AG04450 (cell line): ENCODE data around the gene TIE1. TPM values are rescaled to one million over a fixed set of nuclear protein-coding genes. Genes with fewer than 3 reads are reported as not detected.

ENCODE experiments used
- CTCF ChIA-PET: fragments of 300-600, 350-600 bp; formaldehyde crosslinking; extraction: SDS; loops from one replicate; lab custom pipeline; 2022; ENCODE audit warnings: antibody characterized with exemption, inconsistent platforms; lab: Charles Lee
- POLR2A ChIA-PET: fragments of 350-600 bp; formaldehyde crosslinking; extraction: SDS; loops from one replicate; lab custom pipeline; 2021; ENCODE audit warnings: antibody characterized with exemption, inconsistent platforms; lab: Yijun Ruan, JAX
- DNase-seq: peaks from one replicate; pipeline ENCODE4 v3.0.0-alpha.2; 2011; ENCODE audit warnings: low read depth, low spot score
- H3K27ac ChIP-seq: one replicate; pipeline ENCODE4 v1.5.1; 2012; ENCODE audit warnings: low read depth, low read length, control low read depth
- H3K27me3 ChIP-seq: one replicate; pipeline ENCODE4 v1.6.0; 2012; ENCODE audit warnings: low read length; ENCODE audit not compliant: control insufficient read depth, insufficient read depth
- H3K4me3 ChIP-seq: 2 replicates; pipeline ENCODE4 v1.5.1; 2011; ENCODE audit warnings: mild to moderate bottlenecking, low read depth, low read length, control low read depth
- H3K9me3 ChIP-seq: 2 replicates; pipeline ENCODE4 v1.5.1; 2012; ENCODE audit warnings: low read length; ENCODE audit not compliant: control insufficient read depth, insufficient read depth
- CTCF ChIP-seq: IDR thresholded peaks from 2 replicates; pipeline ENCODE4 v1.5.1; 2011; ENCODE audit warnings: low read depth, low read length, control low read depth, inconsistent platforms
- polyA plus RNA-seq: library from polyadenylated mRNA; depleted of rRNA; stranded (reverse); fragments of >200 nt; gene quantifications from 2 replicates; pipeline ENCODE4 v1.2.3, GENCODE V29; 2011

Gene TIE1
- polyA plus RNA-seq, 1 experiment, result 0.76 TPM

GRCh38 chr1:43292679-43293078, 8.1 kb upstream of the TIE1 start:
- H3K27me3 ChIP-seq, result no peaks in the 10 kb centered on the region
- TF ChIP-seq CTCF, result no peak
- H3K27ac ChIP-seq, result no peak overlapping the region
- DNase-seq, result no peak
- H3K4me3 ChIP-seq, result no peak overlapping the region
- ChIA-PET POLR2A (no interaction called here), CTCF (interaction anchor here (0.5 to 0.7 kb wide), 2 partner anchors 63 to 355 kb away, joined by 5 to 6 read pairs; no protein-coding TSS in a partner anchor)
- H3K9me3 ChIP-seq, result no peaks in the 10 kb centered on the region

DNA sequence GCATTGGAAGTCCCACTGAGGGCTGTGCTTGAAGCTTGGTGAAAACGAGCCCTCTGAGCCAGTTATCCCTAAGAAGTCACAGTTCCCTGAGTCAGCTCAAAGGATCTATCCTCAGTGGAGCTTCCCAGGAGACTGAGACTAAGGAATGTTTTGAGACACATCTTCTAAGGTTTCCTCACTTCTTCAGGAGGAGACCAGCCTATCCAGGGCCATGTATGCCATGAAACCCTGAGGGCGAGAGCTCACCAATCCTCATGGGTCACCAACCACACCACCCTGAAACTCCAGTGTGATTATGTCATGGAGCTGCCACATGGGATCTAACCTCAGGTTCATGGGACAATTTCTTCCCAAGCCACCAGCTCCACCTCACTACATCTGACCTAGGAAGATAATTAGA, 7.6 kb upstream of the TIE1 start:
- Histone ChIP-seq H3K4me3 (no peak overlapping the region), H3K27me3 (no peaks in the 10 kb centered on the region), H3K9me3 (no peaks in the 10 kb centered on the region), H3K27ac (no peak overlapping the region)
- no peak for TF ChIP-seq CTCF
- POLR2A ChIA-PET, result no interaction called here
- CTCF ChIA-PET, result interaction anchor here (0.5 to 1.7 kb wide), 2 partner anchors 67 to 354 kb away, joined by 5 read pairs; no protein-coding TSS in a partner anchor
- no peak for DNase-seq

GRCh38 chr1:43293896-43294760, 6.7 kb upstream of the TIE1 start:
- POLR2A ChIA-PET, result no interaction called here
- Histone ChIP-seq H3K27me3 (no peaks in the 10 kb centered on the region), H3K27ac (no peak overlapping the region), H3K9me3 (no peaks in the 10 kb centered on the region), H3K4me3 (no peak overlapping the region)
- TF ChIP-seq CTCF, result no peak
- DNase-seq, result no peak
- CTCF ChIA-PET, result interaction anchor here (0.6 to 1.7 kb wide), 2 partner anchors 67 to 613 kb away, joined by 3 to 5 read pairs; no protein-coding TSS in a partner anchor

- no peak overlapping the region for H3K4me3 ChIP-seq
- no peaks in the 10 kb centered on the region for H3K9me3 ChIP-seq
- CTCF ChIA-PET, result interaction anchor here (0.6 to 1.7 kb wide), 2 partner anchors 33 to 68 kb away, joined by 4 to 5 read pairs; no protein-coding TSS in a partner anchor
- POLR2A ChIA-PET, result no interaction called here
- DNase-seq, result no peak
- H3K27me3 ChIP-seq, result no peaks in the 10 kb centered on the region
- no peak for TF ChIP-seq CTCF
- no peak overlapping the region for H3K27ac ChIP-seq
Observed at GRCh38 chr1:43294761-43295160, 6.0 kb upstream of the TIE1 start.

GRCh38 chr1:43296207-43296606, 4.6 kb upstream of the TIE1 start:
- Histone ChIP-seq H3K27ac (no peak overlapping the region), H3K9me3 (no peaks in the 10 kb centered on the region), H3K27me3 (no peaks in the 10 kb centered on the region), H3K4me3 (no peak overlapping the region)
- CTCF ChIA-PET, result no interaction called here
- POLR2A ChIA-PET, result no interaction called here
- no peak for TF ChIP-seq CTCF
- no peak for DNase-seq
